HG03432 (cell line): ENCODE results near the gene AZU1.
"Not testable (repeated sequence)": the region's sequence is repeated elsewhere in the genome, so short reads cannot be mapped to it uniquely, and the experiment has no call there.

Experiments
- ATAC-seq: cut with Tn5 transposase; IDR thresholded peaks from one replicate; pipeline ENCODE4 v1.9.1; 2021; ENCODE audit warnings: mild to moderate bottlenecking, moderate library complexity; ENCODE audit not compliant: unreplicated experiment

The AZU1 gene

GRCh38 chr19:824885-825284, 2.8 kb upstream of the AZU1 start:
- ATAC-seq, result no peak

DNA sequence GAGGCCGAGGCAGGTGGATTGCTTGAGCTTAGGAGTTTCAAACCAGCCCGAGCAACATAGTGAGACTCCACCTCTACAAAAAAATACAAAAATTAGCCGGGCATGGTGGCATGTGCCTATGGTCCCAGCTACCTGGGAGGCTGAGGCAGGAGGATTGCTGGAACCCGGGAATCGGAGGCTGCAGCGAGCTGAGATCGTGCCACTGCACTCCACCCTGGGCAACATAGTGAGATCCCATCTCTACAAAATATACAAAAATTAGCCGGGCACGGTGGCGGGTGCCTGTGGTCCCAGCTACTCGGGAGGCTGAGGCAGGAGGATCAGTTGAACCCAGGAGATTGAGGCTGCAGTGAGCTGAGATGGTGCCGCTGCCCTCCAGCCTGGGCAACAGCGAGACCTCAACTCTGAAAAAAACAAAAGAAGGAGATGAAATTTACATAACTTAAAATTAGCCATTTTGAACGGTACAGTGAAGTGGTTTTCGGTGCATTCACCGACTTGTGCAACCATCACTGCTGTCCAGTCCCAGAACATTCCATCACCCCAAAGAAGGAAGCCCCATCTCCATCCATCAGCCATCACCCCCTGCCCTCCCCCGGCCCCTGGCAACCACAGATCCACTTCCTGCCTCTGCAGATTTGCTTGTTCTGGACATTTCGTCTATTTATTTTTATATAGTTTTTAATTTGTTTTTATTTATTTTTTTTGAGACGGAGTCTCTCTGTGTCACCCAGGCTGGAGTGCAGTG, 1.6 kb upstream of the AZU1 start:
- no peak for ATAC-seq

DNA sequence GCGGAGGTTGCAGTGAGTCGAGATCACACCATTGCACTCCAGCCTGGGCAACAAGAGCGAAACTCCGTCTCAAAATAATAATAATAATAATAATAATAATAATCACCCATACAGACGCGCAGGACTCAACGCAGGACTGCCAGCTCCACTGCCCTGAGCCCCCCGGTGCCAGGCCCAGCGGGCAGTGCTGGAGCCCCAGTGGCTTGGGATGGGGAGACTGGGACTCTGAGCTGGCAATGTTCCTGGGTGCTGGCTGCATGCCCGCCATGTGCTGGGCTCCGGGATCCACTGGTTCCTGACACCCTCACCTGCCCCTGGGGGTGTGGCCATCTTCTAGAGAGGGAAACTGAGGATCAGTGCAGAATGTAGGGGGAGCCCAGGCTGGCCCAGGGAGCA, 325 bp upstream of the AZU1 start:
- no peak for ATAC-seq

- no peak for ATAC-seq
These were observed 1.6 kb downstream of the AZU1 start for GRCh38 chr19:829129-829758.

GRCh38 chr19:831407-832369, 4.1 kb downstream of the AZU1 start:
- ATAC-seq, result no peak

DNA sequence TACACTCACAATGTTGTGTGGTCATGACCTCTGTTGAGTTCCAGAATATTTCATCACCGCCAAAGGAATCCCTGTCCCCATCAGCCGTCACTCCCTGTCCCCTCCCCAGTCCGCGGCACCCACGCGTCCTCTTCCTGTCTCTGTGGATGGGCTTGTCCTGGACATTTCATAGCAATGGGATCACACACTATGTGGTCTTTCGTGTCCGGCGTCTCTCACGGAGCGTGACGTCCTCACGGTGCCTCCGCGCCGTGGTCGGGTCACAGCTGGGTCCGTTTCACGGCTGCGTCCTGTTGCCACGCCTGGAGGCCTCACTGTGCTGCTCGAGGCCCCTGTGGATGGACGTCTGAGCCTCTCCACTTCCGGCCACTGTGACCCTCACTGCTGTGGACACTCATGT, 6.6 kb downstream of the AZU1 start:
- ATAC-seq, result no peak

DNA sequence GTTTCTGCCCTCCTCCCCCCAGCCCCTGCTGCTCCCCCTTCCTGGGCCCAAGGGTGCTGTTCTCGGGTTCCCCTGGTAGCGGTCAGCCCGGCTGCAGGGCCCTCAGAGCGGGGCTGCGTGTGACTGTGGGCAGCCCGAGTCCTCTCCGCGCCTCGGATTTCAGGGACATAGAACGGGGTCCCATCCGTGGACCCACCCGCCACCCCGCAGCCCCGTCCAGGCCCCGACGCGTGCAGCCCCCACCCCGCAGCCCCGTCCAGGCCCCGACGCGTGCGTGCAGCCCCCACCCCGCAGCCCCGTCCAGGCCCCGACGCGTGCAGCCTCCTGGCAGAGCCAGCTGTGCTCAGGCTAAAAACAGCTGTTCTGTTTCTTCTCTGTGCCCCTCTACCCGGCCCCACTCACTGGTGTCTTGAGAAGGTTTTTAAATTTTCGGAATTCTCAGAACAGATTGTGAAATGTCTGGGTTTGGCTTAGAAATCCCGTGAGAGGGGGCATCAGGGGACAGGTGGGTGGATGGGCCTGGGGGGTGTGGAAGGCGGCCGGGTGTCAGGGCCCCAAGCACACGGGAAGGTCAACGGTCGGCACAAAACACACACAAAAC, 7.7 kb downstream of the AZU1 start:
- no peak for ATAC-seq

GRCh38 chr19:840519-841206, 13.0 kb downstream of the AZU1 start, which contains the start of gene PRTN3:
Gene PRTN3 (plus strand): TSS chr19:840999. CDS start chr19:841009, 10 bp downstream.
- ATAC-seq, result no peak

DNA sequence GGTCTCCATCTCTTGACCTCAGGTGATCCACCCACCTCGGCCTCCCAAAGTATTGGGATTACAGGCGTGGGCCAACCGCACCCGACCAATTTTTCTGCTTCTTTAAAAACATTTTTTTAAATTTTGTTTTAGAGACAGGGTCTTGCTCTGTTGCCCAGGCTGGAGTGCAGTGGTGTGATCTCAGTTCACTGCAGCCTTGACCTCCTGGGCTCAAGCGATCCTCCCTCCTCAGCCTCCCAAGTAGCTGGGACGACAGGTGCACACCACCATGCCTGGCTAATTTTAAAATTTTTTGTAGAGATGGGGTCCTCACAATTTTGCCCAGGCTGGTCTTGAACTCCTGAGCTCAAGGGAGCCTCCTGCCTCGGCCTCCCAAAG, 15.2 kb downstream of the AZU1 start:
- ATAC-seq, result not testable (repeated sequence)

DNA sequence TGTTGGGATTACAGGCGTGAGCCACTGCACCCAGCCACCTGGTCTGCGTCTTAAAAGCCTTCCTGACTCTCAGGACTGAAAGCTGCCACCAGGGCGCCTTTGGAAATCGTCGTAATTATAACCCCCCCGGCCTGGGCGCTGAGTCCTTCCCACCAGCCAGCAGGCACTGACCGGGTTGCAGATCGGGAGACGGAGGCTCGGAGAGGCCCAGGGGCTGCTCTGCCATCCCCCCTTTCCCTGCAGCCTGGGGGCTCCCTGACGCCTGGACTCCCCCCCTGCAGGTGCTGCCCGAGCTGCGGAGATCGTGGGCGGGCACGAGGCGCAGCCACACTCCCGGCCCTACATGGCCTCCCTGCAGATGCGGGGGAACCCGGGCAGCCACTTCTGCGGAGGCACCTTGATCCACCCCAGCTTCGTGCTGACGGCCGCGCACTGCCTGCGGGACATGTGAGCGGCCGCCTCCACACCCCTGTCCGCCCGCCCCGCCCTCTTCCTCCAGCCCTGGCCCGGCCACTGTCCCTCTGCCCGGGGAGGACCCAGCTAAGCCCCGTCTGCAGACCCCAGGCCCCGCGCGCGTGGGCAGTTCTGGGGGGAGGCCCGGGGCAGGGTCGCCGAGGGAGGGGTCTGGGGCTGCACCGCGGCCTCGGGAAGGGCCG, 15.7 kb downstream of the AZU1 start:
- ATAC-seq, result no peak

- no peak for ATAC-seq
These were observed 16.4 kb downstream of the AZU1 start for GRCh38 chr19:843836-844545.

DNA sequence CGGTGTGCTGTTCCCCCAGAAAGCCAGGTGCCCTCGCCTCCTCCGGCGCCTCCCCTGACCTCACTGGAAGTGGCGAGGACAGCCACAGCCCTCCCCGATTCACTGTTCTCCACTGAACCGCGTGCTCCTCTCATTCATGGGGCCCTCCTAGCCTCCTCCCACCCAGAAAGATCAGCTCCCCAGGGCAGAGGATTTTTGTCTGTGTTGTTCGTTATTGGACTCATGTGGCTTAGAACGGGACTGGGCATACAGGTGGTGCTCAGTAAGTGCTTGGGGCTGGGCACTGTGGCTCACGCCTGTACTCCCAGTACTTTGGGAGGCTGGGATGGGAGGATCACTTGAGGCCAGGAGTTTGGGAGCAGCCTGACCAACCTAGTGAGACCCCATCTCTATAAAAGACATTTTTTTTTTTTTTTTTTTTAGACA, 16.9 kb downstream of the AZU1 start:
- ATAC-seq, result no peak

GRCh38 chr19:845707-846521, 18.3 kb downstream of the AZU1 start:
- ATAC-seq, result no peak

DNA sequence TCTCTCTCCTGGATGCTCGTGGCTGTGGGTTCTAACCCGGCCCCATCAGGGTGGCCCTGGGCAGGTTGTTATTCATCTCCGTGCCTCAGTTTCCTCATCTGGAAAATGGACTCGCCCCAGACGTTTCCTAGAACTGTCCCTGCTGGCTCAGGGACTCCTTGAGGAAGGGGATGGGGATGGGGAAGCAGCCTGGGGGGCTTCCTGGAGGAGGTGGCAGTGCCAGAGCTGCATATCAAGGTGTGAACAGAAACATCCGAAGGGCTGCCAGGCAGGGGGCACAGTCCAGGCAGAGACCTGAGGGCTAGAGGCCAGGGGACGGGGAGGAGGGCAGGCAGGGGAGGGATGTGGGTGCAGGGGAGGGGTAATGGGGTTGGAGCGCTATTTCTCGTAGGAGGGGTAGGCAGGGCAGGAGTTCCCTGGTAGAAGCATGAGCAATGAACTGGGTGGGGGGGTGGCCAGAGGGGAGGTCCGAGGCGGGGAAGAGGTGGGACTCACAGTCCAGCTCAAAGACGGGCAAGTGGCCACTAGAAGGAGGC, 20.8 kb downstream of the AZU1 start:
- ATAC-seq, result no peak

DNA sequence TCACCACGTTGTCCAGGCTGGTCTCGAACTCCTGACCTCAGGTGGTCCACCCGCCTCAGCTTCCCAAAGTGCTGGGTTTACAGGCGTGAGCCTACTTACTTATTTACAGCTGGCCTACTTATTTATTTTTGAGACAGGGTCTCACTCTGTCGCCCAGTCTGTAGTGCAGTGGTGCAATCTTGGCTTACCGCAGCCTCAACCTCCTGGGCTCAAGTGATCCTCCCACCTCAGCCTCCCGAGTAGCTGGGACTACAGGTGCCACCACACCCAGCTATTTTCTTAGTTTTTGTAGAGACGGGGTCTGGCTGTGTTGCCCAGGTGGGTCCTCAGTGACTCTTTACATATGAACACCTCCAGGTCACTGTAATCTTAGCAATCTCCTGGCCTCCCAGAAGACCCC, 21.6 kb downstream of the AZU1 start:
- not testable (repeated sequence) for ATAC-seq

GRCh38 chr19:850221-850978, 22.8 kb downstream of the AZU1 start:
- ATAC-seq, result no peak

GRCh38 chr19:850979-851335, 23.3 kb downstream of the AZU1 start:
- ATAC-seq, result no peak
